ENCODE data around the gene SIDT2.
A peak's percentile ranks its signal among the peaks of the same experiment; 100 is the strongest.

The SIDT2 gene

GRCh38 chr11:117222991-117223740 is 44.6 kb downstream of the SIDT2 start:
- DNase-seq (ENCODE audit: low read depth in 2 of 2): no peak

DNA sequence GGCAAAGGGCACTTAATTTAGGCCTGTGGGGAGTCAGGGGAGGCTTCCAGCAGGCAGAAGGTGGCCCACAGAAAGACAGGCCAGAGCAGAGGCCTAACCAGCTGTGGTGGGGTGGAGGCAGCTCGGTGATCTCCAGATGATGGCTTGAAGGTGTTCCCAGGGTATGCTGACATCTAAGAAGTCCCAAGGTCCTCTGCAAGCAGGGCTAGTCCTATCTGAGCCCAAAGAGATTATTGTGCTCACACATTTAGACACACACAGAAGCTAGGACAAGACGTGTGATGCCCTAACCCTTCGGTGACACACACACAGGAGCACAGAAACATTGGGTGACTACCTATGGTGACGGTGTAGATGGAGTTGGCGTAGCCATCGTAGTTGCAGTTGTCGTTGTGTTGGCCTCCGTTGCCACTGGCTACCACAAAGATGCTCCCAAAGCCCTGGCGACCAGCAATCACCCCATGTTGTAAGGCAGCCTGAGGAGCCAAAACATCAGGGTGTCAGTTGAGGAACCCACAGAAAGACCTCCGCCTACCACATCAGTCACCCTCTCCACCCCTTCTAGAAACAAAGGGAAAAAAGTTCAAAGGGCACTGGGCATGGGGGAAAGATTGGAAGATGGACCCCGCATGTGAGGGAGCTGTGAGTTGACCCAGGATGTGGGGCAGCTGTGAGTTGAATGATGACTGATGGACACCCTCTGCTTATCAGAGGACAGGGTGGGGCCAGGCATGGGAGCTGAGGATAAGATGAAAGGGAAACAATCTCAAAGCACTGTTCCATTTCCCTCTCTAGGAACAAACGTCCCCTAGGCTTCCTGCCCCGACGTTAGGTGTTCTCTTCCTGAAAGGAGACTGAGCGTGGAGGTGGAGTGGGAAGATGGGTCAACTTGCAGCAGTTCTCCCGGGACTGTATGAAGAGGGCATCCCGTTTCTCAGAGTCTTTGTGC is 45.5 kb downstream of the SIDT2 start:
- DNase-seq (ENCODE audit: low read depth in 2 of 2): no peak

- DNase-seq (ENCODE audit: low read depth in 2 of 2): no peak
Observed at GRCh38 chr11:117225553-117226170, 47.1 kb downstream of the SIDT2 start.

- no peak for DNase-seq (ENCODE audit: low read depth in 2 of 2)
Observed at GRCh38 chr11:117226388-117227385, 48.1 kb downstream of the SIDT2 start.

DNA sequence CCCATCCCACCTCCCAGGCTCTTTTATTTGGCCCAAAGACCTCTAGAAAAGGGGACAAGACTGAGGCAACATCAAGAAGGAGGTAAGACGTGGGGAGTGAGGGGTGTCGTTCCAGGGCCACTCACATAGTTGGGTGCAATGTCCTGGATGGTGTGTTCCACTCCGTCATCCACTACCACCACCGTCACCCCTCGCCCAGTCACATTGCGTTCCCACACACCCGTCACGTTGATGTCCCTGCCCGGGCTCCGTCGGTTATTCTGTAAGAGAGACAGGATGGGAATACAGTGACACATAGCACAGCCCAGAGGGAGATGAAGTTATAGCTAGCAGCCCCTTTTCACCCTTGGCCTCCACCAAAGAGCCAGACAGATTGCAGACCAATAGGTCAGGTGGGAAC is 49.5 kb downstream of the SIDT2 start:
- DNase-seq (ENCODE audit: low read depth in 2 of 2): no peak

DNA sequence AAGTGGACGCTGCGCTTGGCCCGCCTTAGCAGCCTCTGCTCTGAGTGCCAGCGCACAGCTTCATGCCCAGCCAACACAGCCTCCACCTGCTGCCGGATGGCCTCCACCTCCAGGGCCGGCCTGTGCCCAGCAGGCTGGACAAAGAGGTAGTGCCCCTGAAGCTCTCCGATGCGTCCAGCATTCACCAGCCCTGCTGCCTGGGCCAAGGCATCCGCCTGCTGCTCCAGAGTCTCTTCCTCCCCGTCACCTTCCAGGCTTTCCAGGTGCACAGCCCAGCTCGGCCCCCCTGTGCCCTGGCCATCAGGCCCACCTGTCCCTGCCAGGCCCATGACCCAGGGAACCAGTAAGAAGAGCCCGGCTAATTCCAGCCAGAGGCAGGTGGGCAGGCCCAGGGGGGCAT is 50.9 kb downstream of the SIDT2 start:
- DNase-seq (ENCODE audit: low read depth in 2 of 2): no peak

DNA sequence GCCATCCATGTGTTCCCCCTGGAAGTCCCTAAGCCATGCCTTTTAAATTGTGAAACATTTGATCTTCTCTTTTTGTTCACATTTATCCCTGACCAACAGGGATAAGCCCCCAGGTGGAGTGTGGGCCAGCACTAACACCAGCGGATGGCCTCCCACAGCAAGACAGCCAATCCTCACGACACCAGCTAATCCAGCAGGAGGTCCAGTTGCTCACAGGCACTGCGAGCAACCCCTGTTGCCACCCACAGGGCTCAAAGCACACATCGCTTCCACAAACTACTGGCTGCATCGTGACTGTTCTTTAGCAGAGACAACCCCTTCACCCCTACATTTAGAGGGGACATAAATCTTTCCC is 51.4 kb downstream of the SIDT2 start:
- DNase-seq (ENCODE audit: low read depth in 2 of 2): no peak

GRCh38 chr11:117230286-117230961 is 51.9 kb downstream of the SIDT2 start:
- peak in 1 of 2 donors; percentile 54 for DNase-seq (ENCODE audit: low read depth in 2 of 2)

DNA sequence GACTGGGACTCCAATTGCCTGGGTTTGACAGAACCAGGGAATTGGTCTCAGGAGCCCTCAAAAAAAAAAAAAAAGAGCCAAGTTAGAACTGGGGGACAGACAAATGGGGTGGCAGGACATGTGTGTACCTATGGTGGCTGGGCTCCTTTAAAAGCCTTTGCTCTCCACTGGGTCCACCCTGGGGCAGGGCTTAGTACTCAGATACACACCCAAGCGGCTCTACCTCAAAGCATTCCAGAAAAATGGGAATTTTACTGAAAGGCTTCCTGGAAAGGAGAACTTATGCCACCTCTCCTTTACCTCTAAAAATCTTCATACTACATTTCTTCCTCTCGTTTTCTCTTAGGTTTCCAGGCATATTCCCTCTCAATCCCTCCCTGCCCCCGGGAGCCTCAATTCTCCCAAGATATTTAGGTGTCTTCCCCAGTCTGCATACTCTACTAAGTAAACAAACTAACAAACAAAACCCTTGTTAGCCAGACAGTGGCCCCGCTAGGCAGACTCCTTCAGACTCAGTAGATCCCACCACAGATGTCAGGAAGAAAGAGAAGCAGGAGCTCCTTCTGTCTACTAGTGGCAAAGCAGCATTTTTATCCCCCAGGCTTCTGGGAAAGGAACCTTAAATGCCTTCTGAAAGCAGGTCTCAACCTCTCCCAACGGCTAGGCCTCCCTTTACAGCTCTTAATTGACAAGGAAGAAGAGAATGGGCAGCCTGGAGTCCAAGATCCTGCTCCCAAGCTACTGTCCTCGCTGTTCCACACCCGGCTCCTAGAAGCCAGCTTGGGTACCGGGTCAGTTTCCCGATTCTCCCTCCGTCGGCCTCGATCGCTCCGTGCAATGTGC is 52.7 kb downstream of the SIDT2 start:
- no peak for DNase-seq (ENCODE audit: low read depth in 2 of 2)

GRCh38 chr11:117231842-117232091 is 53.2 kb downstream of the SIDT2 start, which contains the start of gene PCSK7:
Gene PCSK7, minus strand, starts transcription at chr11:117232073. Its CDS starts 2,229 bp downstream, at chr11:117229844.
- peak in 1 of 2 donors; percentile 60 for DNase-seq (ENCODE audit: low read depth in 2 of 2)

- peak; percentile 61 to 71 for DNase-seq (ENCODE audit: low read depth in 2 of 2)
Observed at GRCh38 chr11:117232092-117232878, 53.7 kb downstream of the SIDT2 start, which contains the start of gene RNF214. Gene RNF214, plus strand, starts transcription at chr11:117232671. Its CDS starts 1,602 bp downstream, at chr11:117234273.

DNA sequence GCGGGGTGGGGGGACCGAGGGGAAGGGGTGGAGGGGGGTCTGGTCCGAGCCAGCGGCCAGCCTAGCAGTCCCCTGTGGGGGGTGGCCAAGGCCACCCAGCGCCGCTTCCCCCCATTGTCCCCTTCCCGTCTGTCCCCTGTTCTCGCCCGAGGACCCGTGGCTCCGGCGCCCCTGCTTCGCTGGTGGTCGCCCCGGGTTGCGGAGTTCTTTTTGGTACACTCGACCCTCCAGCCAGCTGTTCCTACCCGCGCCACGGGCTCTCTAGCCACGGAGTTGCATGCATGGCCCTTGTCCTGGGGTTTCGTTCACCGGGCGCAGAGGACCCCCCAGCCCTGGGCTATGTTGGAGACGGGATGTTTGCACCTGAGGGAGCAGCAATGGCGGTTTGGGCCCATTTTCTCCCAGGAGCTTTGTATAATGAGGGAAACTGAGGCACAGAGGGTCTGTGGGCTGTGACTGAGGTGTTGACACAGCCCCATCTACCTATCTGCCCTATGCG is 54.4 kb downstream of the SIDT2 start:
- no peak for DNase-seq (ENCODE audit: low read depth in 2 of 2)

DNA sequence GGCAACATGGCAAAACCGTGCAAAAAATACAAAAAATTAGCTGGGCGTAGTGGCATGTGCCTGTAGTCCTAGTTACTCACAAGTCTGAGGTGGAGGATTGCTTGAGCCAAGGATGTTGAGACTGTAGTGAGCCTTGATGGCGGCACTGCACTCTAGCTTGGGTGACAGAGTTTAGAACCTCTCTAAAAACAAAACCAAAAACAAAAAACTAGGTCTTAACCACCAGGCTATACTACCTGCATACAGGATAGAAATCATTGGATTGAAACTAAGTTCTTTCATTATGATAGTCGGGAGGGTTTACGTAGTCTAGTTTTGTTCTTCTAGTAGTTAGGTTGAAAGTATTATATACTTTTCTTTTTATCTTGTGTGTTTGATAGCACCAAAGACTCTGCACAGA is 59.7 kb downstream of the SIDT2 start:
- no peak for DNase-seq (ENCODE audit: low read depth in 2 of 2)

DNA sequence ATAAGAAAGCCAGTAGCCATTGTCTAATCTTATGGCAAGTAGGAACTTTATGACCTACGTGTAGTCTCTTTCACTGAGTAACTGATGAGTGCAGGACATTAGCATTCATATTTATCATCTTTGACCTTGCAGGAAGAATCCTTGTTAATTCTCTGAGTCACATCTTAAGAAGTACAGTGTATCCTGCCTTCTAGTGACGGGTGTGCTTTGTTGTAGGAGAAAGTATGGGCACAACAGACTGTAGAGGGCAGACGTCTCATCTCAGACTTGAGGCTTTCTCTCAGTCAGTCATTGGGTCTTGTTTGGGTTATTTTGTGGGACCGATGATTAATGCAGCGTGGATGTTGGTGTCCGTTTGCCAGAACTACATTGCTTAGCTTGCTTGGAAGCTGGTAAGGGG is 60.8 kb downstream of the SIDT2 start:
- no peak for DNase-seq (ENCODE audit: low read depth in 2 of 2)

Data from stimulated activated CD4-positive, alpha-beta T cell treated with anti-CD3 and anti-CD28 coated beads, Interleukin-4, amount 100 ng/mL, for 48 hours (primary cell).